Sigmoid colon (tissue), 7 donors: Measurements from ENCODE around the gene GRAP2. TPM values are rescaled to one million over a fixed set of nuclear protein-coding genes. Genes with fewer than 3 reads are reported as not detected.
"Not testable (repeated sequence)": the region's sequence is repeated elsewhere in the genome, so short reads cannot be mapped to it uniquely, and the experiment has no call there.

ENCODE experiments used
- DNase-seq: peaks from one replicate; pipeline ENCODE4 v3.0.0-alpha.2; 2019
- H3K27ac ChIP-seq, 4 donors: fragments of 200-600 bp; sonication (generic); one replicate each; pipeline ENCODE4 v1.5.1; 2016 to 2019; ENCODE audit warnings: mild to moderate bottlenecking in 1 of 4
- H3K27me3 ChIP-seq, 3 donors: fragments of 200-600 bp; sonication (generic); one replicate each; pipeline ENCODE4 v1.5.1; 2019; ENCODE audit warnings: mild to moderate bottlenecking in 1 of 3
- H3K36me3 ChIP-seq, 4 donors: fragments of 200-600 bp; sonication (generic); one replicate each; pipeline ENCODE4 v1.5.1; 2016 to 2019
- H3K4me1 ChIP-seq, 4 donors: fragments of 200-600 bp; sonication (generic); one replicate each; pipeline ENCODE4 v1.5.1; 2017 to 2019
- H3K4me3 ChIP-seq, 4 donors: fragments of 200-600 bp; sonication (generic); one replicate each; pipeline ENCODE4 v1.5.1; 2017 to 2019; ENCODE audit warnings: mild to moderate bottlenecking in 2 of 4, moderate library complexity in 1 of 4
- H3K9me3 ChIP-seq, 4 donors: fragments of 200-600 bp in 3 of 4; sonication (generic) in 3 of 4; one replicate each; pipeline versions ENCODE4 v1.5.1 to v1.6.1; 2013 to 2019
- CTCF ChIP-seq, 4 experiments: fragments of 450-650 bp in 3 of 4; fragments of 200-600 bp in 1 of 4; IDR thresholded peaks; one replicate each; pipeline ENCODE4 v1.5.1; 2016 to 2019; ENCODE audit warnings: antibody characterized with exemption in 4 of 4, mild to moderate bottlenecking in 3 of 4, moderate library complexity in 2 of 4
- EP300 ChIP-seq, 4 donors: sonication (generic); formaldehyde crosslinking; IDR thresholded peaks; one replicate each; pipeline ENCODE4 v1.6.1; 2017; ENCODE audit warnings: antibody characterized with exemption in 4 of 4
- POLR2A ChIP-seq, 2 donors: fragments of 450-650 bp; IDR thresholded peaks; one replicate each; pipeline ENCODE4 v1.6.1; 2016; ENCODE audit warnings: antibody characterized with exemption in 2 of 2, mild to moderate bottlenecking in 2 of 2, moderate library complexity in 2 of 2
- POLR2AphosphoS5 ChIP-seq, 4 donors: sonication (generic); formaldehyde crosslinking; IDR thresholded peaks; one replicate each; pipeline ENCODE4 v1.6.1; 2017; ENCODE audit warnings: antibody characterized with exemption in 4 of 4
- WGBS, 2 donors: extraction: QIAGEN DNeasy Blood & Tissue Kit; methylation state at CpG; one replicate each; pipeline ENCODE4 v1.1.7; 2013; 5-methylcytosine and 5-hydroxymethylcytosine counted together
- intact Hi-C: fragments of 100-400 bp; cut with DNase I; formaldehyde crosslinking; loops from one replicate; pipeline ENCODE4 v1.15.1; 2023
- polyA plus RNA-seq, 3 donors: library from polyadenylated mRNA; stranded (reverse); fragments of 200-250 nt; gene quantifications; one replicate each; pipeline ENCODE4 v1.2.3, GENCODE V29; 2013
- total RNA-seq, 4 donors: library from RNA; depleted of rRNA; stranded (reverse); fragments of >200 nt; gene quantifications; one replicate each; pipeline ENCODE4 v1.1.0, GENCODE V29; 2016
- donor health status: healthy with polysubstance abuse.
- donor health status: Bipolar disorder and iron deficiency.
- donor health status: healthy.

Gene GRAP2
- total and polyA plus RNA-seq, 7 donors, result 0.46 to 9.7 (median 1.4) TPM

- no peaks in the 10 kb centered on the region for H3K4me1 ChIP-seq
- intact Hi-C loops, result no loop called here
- 45 to 70% methylated on average over 7 of the region's 7 CpGs for WGBS, 2 donors
- H3K4me3 ChIP-seq, result no peak overlapping the region
- H3K27me3 ChIP-seq, result peaks cover 0 to 9% (median 0%) of the 10 kb centered on the region in 3 donors
- TF ChIP-seq CTCF (IDR thresholded peaks at IDR 0.05) (no peak), POLR2AphosphoS5 (IDR thresholded peaks at IDR 0.05) (no peak), EP300 (IDR thresholded peaks at IDR 0.05) (no peak), POLR2A (IDR thresholded peaks at IDR 0.05) (no peak)
- no peaks in the 10 kb centered on the region for H3K9me3 ChIP-seq
- no peaks in the 10 kb centered on the region for H3K36me3 ChIP-seq
- no peak for DNase-seq
- H3K27ac ChIP-seq, result no peak overlapping the region
Measured at GRCh38 chr22:39859903-39860588, 40.8 kb upstream of the GRAP2 start.

- Histone ChIP-seq H3K27me3 (no peaks in the 10 kb centered on the region), H3K4me3 (no peak overlapping the region), H3K9me3 (no peaks in the 10 kb centered on the region), H3K4me1 (no peaks in the 10 kb centered on the region), H3K36me3 (no peaks in the 10 kb centered on the region), H3K27ac (no peak overlapping the region)
- intact Hi-C loops, result no loop called here
- TF ChIP-seq EP300 (IDR thresholded peaks at IDR 0.05), result no peak
- TF ChIP-seq POLR2AphosphoS5 (IDR thresholded peaks at IDR 0.05), result no peak
- TF ChIP-seq POLR2A (IDR thresholded peaks at IDR 0.05), result no peak
- TF ChIP-seq CTCF (IDR thresholded peaks at IDR 0.05), result no peak
- no peak for DNase-seq
- 54 to 71% methylated on average over 1 of the region's 1 CpG for WGBS, 2 donors
Measured at GRCh38 chr22:39868741-39869140, 32.1 kb upstream of the GRAP2 start.

- H3K9me3 ChIP-seq, H3K4me3 ChIP-seq, H3K27ac ChIP-seq, intact Hi-C loops, H3K4me1 ChIP-seq, H3K36me3 ChIP-seq, DNase-seq, H3K27me3 ChIP-seq: not testable (repeated sequence)
- whole genome bisulfite sequencing, 2 donors, result 94 to 95% methylated on average over 2 of the region's 2 CpGs
Measured at GRCh38 chr22:39869797-39870196, 31.1 kb upstream of the GRAP2 start.

GRCh38 chr22:39871008-39871798 is 29.7 kb upstream of the GRAP2 start:
- TF ChIP-seq EP300 (IDR thresholded peaks at IDR 0.05) (no peak), POLR2AphosphoS5 (IDR thresholded peaks at IDR 0.05) (no peak), CTCF (IDR thresholded peaks at IDR 0.05) (no peak), POLR2A (IDR thresholded peaks at IDR 0.05) (no peak)
- Histone ChIP-seq H3K4me1 (no peaks in the 10 kb centered on the region), H3K36me3 (no peaks in the 10 kb centered on the region), H3K27me3 (no peaks in the 10 kb centered on the region), H3K27ac (no peak overlapping the region), H3K4me3 (no peak overlapping the region), H3K9me3 (no peaks in the 10 kb centered on the region)
- DNase-seq, result no peak
- 63 to 79% methylated on average over 5 of the region's 5 CpGs for WGBS, 2 donors
- intact Hi-C loops, result no loop called here

GRCh38 chr22:39872548-39872947 is 28.3 kb upstream of the GRAP2 start:
- TF ChIP-seq EP300 (IDR thresholded peaks at IDR 0.05) (no peak), POLR2A (IDR thresholded peaks at IDR 0.05) (no peak), CTCF (IDR thresholded peaks at IDR 0.05) (no peak), POLR2AphosphoS5 (IDR thresholded peaks at IDR 0.05) (no peak)
- H3K9me3 ChIP-seq, result no peaks in the 10 kb centered on the region
- H3K4me1 ChIP-seq, result no peaks in the 10 kb centered on the region
- 81 to 89% methylated on average over 1 of the region's 1 CpG for WGBS, 2 donors
- DNase-seq, result no peak
- intact Hi-C loops, result no loop called here
- no peaks in the 10 kb centered on the region for H3K36me3 ChIP-seq
- no peak overlapping the region for H3K4me3 ChIP-seq
- peaks cover 0 to 3% (median 0%) of the 10 kb centered on the region in 3 donors for H3K27me3 ChIP-seq
- H3K27ac ChIP-seq, result no peak overlapping the region
